ENCODE data around the gene RXFP4.
A peak's percentile ranks its signal among the peaks of the same experiment; 100 is the strongest.

The RXFP4 gene

DNA sequence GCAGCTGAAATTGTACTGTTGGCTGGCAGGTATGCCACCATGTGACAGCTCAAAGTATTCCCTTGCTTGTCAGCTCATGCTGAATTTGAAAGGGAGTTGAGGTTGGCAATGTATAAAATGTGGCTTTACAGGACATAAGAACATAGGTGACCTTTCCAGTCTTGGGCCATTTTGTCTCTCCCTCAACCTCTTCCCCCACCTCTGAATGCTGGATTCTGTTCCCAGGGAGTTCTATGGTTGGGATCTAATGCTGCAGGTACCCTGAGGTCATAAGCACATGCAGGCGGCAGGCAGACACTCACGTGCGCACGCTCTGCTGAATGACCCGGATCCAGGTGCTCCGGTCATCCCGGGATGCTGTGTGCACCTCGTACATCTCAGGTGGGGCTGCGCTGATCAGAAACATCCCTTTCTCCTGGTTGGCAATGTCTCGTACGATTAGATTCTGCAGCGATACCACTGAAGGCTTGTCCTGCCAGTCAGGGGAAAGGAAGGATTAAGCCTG lies 16.0 kb downstream of the RXFP4 start:
- no peak for DNase-seq

- peak in 1 of 51 donors; percentile 50 for DNase-seq
Observed at GRCh38 chr1:155960081-155960745, 18.8 kb downstream of the RXFP4 start.

DNA sequence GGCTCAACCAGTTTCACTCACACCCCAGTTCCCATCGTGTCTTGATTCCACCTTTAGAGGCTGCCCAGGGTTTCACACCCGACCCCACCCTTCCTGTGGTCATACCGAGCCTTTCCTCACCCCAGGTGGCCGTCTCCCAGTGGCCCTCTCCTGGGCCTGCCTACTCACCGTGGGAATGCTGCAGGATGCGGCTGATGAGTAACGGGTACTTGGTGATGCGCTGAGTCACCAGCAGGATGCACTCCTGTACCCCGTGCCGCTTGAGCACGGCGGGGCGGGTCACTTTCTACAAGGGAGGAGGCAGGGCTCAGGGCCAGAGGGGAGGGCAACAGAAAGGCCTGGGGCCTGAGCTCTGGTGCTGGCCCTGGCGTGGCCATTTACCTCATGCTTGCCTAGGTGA lies 20.5 kb downstream of the RXFP4 start:
- peak in 6 of 51 donors; percentile 15 to 60 (median 24) for DNase-seq

DNA sequence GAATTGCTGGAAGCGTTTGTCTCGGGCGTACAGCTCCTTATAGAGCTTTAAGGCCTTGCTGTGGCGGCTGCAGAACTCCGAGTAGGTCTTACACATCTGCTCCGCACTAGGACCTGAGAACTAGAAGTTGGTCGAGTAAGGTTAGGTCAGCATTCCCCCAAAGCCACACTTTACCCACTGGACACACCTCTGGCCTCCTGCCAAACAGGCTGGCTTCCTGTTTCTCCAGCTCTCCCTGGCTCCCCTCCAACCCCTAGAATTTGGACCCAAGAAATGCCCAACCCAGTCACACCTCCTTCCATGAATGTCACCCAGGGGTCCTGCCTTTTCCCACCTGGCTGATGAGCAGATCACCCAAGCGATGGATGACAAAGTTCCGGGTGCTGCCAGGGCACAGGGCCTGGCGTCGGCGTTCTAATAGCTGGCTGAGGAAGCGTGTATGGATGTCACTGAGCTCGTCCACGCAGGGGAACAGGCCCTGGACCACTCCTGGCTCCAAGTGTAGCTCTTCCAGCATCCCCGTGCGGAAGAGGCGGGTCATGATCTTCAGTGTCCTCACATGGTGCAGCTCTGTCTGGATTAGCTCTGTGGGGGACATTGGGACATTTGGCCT lies 21.3 kb downstream of the RXFP4 start:
- peak in 1 of 51 donors; percentile 10 for DNase-seq

DNA sequence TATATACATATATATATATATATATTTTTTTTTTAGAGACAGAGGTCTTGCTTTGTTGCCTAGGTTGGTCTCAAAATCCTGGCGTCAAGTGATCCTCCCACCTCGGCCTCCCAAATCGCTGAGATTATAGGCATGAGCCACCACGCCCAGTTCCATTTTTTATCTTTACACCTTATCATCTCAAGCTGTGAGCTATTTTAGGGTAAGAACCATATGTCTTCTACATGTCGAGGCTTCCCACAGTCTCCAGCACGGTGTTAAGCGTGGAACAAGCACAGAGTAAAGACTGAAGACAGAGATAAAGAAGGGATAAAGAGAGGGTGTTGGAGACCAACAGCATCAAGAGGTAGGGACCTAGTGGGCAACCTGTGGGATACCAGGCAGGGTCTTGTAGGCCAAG lies 22.8 kb downstream of the RXFP4 start:
- DNase-seq: no peak

GRCh38 chr1:155966135-155966534 lies 24.7 kb downstream of the RXFP4 start:
- DNase-seq: peak in 3 of 51 donors; percentile 23 to 27 (median 24)

DNA sequence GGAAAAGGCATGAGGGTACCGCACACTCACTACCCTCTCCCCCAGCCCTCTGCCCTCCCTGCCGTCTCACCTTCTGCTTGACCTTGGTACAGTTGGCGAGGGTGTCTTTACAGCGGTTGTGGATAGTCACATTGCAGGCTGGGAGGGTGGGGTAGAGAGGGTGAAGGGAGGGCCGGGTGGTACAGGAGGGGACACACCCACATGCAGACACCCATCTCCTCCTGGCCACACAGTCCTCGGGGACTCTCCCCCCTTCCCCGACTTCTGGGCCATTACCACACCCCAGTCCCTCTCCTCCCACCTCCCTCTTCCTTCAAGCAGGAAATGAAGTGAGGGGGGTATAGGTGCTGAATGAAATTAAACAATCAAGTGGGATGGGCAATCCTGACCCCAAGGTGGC lies 25.3 kb downstream of the RXFP4 start:
- DNase-seq: no peak

GRCh38 chr1:155967341-155968050 lies 26.1 kb downstream of the RXFP4 start:
- peak in 12 of 51 donors; percentile 22 to 63 (median 37) for DNase-seq

DNA sequence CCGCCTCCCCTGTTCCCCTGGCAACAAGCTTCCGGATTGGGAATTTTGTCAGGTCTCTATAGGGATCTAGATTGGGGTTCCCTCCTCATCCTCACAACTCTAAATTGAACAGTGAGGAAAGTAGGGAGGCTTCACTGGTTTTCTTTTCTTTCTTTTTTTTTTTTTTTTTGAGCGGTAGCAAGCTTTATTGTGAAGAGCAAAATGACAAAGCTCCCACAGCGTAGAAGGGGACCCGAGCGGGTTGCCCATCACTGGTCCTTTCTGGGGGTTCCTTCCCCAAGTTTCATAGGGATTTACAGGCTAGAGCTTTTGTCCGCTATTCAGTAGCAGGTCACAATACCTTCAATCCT lies 26.6 kb downstream of the RXFP4 start:
- DNase-seq: no peak

DNA sequence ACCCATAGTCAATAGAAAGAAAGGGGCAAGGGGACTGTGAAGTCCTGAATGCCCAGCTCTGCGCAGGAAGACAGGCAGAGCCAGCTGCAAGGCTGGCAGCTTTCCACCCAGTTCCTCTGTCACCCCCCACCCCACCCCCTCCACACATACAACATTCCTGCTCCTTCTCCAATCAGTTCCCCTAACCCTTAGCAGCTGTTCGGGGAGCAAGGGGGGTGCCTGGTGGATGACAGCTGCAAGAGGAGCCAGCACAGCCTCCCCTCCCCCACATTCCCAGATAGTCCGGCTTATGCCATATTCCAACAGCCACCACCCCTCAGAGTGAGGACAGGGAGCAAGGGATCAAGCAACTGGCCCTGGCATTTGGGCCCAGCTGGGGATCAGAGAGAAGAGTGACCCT lies 27.2 kb downstream of the RXFP4 start:
- DNase-seq: peak in 46 of 51 donors; percentile 22 to 92 (median 74)

GRCh38 chr1:155969377-155969791 lies 27.9 kb downstream of the RXFP4 start:
- DNase-seq: peak in 19 of 51 donors; percentile 9 to 85 (median 43)

GRCh38 chr1:155970531-155971167 lies 29.2 kb downstream of the RXFP4 start:
- DNase-seq: peak in 45 of 51 donors; percentile 9 to 84 (median 64)

GRCh38 chr1:155971910-155972809 lies 30.7 kb downstream of the RXFP4 start:
- DNase-seq: peak in 38 of 51 donors; percentile 11 to 85 (median 56)

DNA sequence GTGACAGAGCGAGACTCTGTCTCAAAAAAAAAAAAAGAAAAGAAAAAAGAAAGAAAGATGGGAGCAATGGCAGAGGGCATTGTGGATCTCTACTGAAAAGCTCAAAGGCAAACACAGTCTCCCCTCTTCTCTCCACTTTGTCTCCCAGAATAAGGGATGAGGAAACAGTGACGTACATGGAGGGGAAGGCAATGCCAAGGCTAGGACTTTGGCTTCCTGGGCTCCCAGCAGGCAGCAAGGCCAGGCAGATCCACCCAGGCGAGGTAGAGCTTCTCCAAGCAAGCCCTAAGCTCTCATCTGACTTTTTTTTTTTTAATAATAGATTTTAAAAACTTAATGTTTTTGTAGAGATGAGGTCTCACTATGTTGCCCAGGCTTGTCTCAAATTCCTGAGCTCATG lies 32.3 kb downstream of the RXFP4 start:
- peak in 2 of 51 donors; percentile 20 to 25 for DNase-seq

DNA sequence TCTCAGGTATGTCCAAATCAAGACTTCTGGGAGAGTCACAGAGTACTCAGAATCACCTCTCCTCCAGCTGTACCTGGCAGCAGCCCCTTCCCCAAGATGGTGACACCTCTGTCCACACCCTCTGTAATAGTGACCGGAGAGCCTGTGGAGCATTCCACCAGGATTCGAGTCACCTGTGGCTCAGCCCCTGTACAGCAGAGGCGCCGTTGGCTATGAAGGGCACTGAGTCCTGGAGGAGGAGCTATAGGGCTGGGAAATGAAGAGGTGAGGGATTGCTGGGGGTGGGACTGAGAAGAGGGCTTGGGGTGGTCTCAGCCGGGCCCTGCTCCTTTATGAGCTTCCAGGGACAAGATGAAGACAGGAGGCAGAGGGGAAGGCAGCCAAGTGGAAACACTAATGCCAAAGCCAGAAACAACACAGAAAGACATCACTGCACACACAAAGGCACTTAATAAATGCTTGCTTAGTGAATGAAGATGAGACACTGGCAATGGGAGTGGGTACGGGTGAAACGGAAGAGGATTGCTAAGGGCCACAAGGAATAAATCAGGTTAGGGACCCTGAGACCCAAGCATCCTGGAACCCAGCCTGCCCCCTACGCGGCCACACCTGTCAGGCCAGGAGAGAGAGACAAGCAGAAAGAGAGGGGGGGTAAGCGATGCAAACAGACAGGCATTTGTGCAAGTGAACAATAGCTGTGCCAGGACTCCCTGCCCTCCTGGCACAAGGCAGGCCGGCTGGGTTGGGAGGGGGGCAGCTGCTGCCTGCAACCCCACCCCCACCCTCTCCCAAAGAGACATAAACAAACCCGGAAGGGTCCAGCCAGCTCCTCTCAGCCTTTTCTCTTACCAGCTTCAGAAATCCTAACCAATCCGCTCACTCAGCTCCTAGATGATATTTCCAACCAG lies 33.0 kb downstream of the RXFP4 start:
- peak in 47 of 51 donors; percentile 18 to 92 (median 74) for DNase-seq

- DNase-seq: peak in 5 of 51 donors; percentile 26 to 69 (median 45)
Observed at GRCh38 chr1:155975375-155976061, 34.1 kb downstream of the RXFP4 start.

DNA sequence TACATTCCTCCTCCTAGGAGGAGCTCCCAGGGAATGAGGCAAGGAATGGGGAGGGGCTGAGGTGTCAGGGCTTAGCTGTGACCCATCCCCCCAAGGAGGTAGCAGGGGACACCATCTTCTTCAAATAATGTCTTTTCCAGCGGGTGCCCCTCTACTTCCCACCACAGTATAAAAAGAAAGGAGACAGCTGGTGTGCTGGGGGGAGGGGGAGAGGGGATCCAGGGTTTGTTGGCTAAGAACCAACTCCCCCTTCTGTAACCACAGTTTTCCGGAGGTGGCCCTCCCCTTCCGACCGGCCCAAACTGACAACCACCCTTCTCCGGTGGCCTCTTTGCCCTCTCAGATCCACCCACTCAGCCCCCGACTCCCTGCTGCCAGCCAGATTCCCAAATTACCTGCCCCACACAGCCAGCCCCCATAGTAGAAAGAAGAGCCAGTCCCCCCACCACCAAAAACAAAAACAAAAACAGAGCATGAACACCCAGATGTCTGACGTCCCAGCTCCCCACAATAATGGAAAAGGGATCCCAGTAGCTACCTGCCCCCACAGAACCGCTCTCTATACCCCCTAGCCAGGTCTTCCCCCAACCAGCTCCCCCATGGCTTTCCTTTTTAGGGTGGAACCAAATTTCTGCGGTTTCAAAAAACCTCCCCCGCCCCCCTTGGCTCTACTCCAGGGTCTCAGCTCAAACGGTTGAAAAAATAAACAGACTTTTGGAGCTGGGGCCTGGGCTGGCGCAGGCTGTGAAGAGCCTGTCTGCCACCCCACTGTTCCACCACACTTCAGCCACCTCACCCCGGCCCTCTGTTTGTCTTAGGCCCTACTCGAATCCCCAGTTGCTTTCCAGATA lies 34.8 kb downstream of the RXFP4 start:
- peak in 16 of 51 donors; percentile 16 to 75 (median 35) for DNase-seq

All from hypothalamus (tissue), 51 donors.